Epithelial cell of esophagus (primary cell): ENCODE measurements around the gene GRIK3.

Source experiments
- DNase-seq: peaks from one replicate; pipeline ENCODE4 v3.0.0; 2010; ENCODE audit warnings: low read depth
- H3K4me3 ChIP-seq: 2 replicates; pipeline ENCODE4 v1.5.1; 2011; ENCODE audit warnings: mild to moderate bottlenecking, low read length, control low read depth
- CTCF ChIP-seq: IDR thresholded peaks from 2 replicates; pipeline ENCODE4 v1.5.1; 2011; ENCODE audit warnings: low read depth, mild to moderate bottlenecking, low read length, control low read depth, inconsistent platforms; ENCODE audit not compliant: insufficient read depth; ENCODE audit errors: missing control alignments

Gene GRIK3

GRCh38 chr1:37001703-37002102 is 32.6 kb downstream of the GRIK3 start:
- DNase-seq = no peak
- no peak overlapping the region for H3K4me3 ChIP-seq
- no peak for TF ChIP-seq CTCF

- H3K4me3 ChIP-seq = no peak overlapping the region
- no peak for DNase-seq
- no peak for TF ChIP-seq CTCF
Observed at GRCh38 chr1:36996106-36996505, 38.2 kb downstream of the GRIK3 start.

GRCh38 chr1:36994868-36995267 is 39.4 kb downstream of the GRIK3 start:
- TF ChIP-seq CTCF = no peak
- no peak for DNase-seq
- H3K4me3 ChIP-seq = no peak overlapping the region

GRCh38 chr1:36994294-36994693 is 40.0 kb downstream of the GRIK3 start:
- no peak for DNase-seq
- no peak overlapping the region for H3K4me3 ChIP-seq
- TF ChIP-seq CTCF = no peak

- no peak overlapping the region for H3K4me3 ChIP-seq
- DNase-seq = no peak
- no peak for TF ChIP-seq CTCF
Observed at GRCh38 chr1:36992139-36992943, 42.0 kb downstream of the GRIK3 start.

- TF ChIP-seq CTCF = no peak
- H3K4me3 ChIP-seq = no peak overlapping the region
- no peak for DNase-seq
Observed at GRCh38 chr1:36991551-36991950, 42.8 kb downstream of the GRIK3 start.

GRCh38 chr1:36990928-36991327 is 43.4 kb downstream of the GRIK3 start:
- DNase-seq = no peak
- H3K4me3 ChIP-seq = no peak overlapping the region
- no peak for TF ChIP-seq CTCF
